ENCODE results near the gene CCDC6. TPM values are rescaled to one million over a fixed set of nuclear protein-coding genes. Genes with fewer than 3 reads are reported as not detected.

Gene CCDC6
- polyA plus RNA-seq, 1 donor from 2014 or later: 20.1 TPM

- H3K27ac ChIP-seq (ENCODE audit: low read length): no peak overlapping the region
- no peak overlapping the region for H3K4me2 ChIP-seq (ENCODE audit: low read length)
- no peaks in the 10 kb centered on the region for H3K36me3 ChIP-seq (ENCODE audit: insufficient read depth, low read length)
- H3K9me2 ChIP-seq (ENCODE audit: insufficient read depth, low read length): no peaks in the 10 kb centered on the region
- no peak overlapping the region for H3K4me3 ChIP-seq (ENCODE audit: low read length)
- no peak for TF ChIP-seq TAF1 (IDR thresholded peaks at IDR 0.05; ENCODE audit: low read depth)
- TF ChIP-seq EP300 (conservative IDR thresholded peaks at IDR 0.05; ENCODE audit: poor library complexity, severe bottlenecking): no peak
- H3K9ac ChIP-seq (ENCODE audit: low read length): no peak overlapping the region
- H3K9me3 ChIP-seq (ENCODE audit: low read length): no peaks in the 10 kb centered on the region
- no peak overlapping the region for H2AFZ ChIP-seq (ENCODE audit: low read depth, low read length)
- H3K27me3 ChIP-seq (ENCODE audit: insufficient read depth, low read depth, low read length): no peaks in the 10 kb centered on the region
- H4K20me1 ChIP-seq (ENCODE audit: insufficient read depth): no peaks in the 10 kb centered on the region
- no peaks in the 10 kb centered on the region for H3F3A ChIP-seq (ENCODE audit: insufficient read depth, low read length, poor library complexity, severe bottlenecking)
- no peaks in the 10 kb centered on the region for H3K79me2 ChIP-seq (replicated peaks; ENCODE audit: insufficient read depth, low read length)
Observed at GRCh38 chr10:59779756-59780533, 126.4 kb downstream of the CCDC6 start.

DNA sequence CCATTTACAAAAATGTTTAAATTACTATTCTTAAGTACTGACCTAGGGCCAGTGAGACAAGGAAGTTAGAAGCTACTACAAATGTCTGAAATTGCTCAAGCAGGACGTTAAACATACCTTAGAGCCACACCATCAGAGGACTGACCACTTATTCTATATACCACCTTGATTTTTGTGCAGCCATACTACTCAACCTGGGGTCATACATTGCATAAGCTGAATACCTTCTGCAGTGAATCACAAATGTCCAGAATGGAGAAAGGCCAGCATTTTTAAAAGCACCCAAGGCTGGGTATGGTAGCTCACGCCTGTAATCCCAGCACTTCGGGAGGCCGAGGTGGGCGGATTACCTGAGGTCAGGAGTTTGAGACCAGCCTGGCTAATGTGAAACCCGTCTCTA lies 131.9 kb downstream of the CCDC6 start:
- TF ChIP-seq POLR2AphosphoS5 (IDR thresholded peaks at IDR 0.05): no peak
- no peak for TF ChIP-seq RAD21 (conservative IDR thresholded peaks at IDR 0.05)
- no peak for TF ChIP-seq MXI1 (conservative IDR thresholded peaks at IDR 0.05; ENCODE audit: poor library complexity, severe bottlenecking)
- TF ChIP-seq SMC3 (conservative IDR thresholded peaks at IDR 0.05; ENCODE audit: poor library complexity): no peak
- no peak for TF ChIP-seq EP300 (conservative IDR thresholded peaks at IDR 0.05; ENCODE audit: poor library complexity, severe bottlenecking)
- no peak for TF ChIP-seq EZH2 (IDR thresholded peaks at IDR 0.05; ENCODE audit: borderline replicate concordance, insufficient read depth, low read length, poor library complexity, severe bottlenecking)
- TF ChIP-seq REST (IDR thresholded peaks at IDR 0.05; ENCODE audit: borderline replicate concordance): no peak
- TF ChIP-seq CTCF (IDR thresholded peaks at IDR 0.05; ENCODE audit: poor library complexity, severe bottlenecking): no peak
- no peak for TF ChIP-seq TAF1 (IDR thresholded peaks at IDR 0.05; ENCODE audit: low read depth)
- Histone ChIP-seq H3K9ac (ENCODE audit: low read length) (no peak overlapping the region), H3K9me2 (ENCODE audit: insufficient read depth, low read length) (no peaks in the 10 kb centered on the region), H3K27me3 (ENCODE audit: insufficient read depth, low read depth, low read length) (no peaks in the 10 kb centered on the region), H4K20me1 (ENCODE audit: insufficient read depth) (no peaks in the 10 kb centered on the region), H3K27ac (ENCODE audit: low read length) (no peak overlapping the region), H3K36me3 (ENCODE audit: insufficient read depth, low read length) (no peaks in the 10 kb centered on the region), H2AFZ (ENCODE audit: low read depth, low read length) (no peak overlapping the region), H3F3A (ENCODE audit: insufficient read depth, low read length, poor library complexity, severe bottlenecking) (no peaks in the 10 kb centered on the region), H3K9me3 (ENCODE audit: low read length) (no peaks in the 10 kb centered on the region), H3K4me3 (ENCODE audit: low read length) (no peak overlapping the region), H3K4me2 (ENCODE audit: low read length) (no peak overlapping the region), H3K79me2 (replicated peaks; ENCODE audit: insufficient read depth, low read length) (no peaks in the 10 kb centered on the region)

All from neural cell (in vitro differentiated cells).